Endothelial cell of umbilical vein (primary cell): ENCODE measurements around the gene CLCN6. TPM values are rescaled to one million over a fixed set of nuclear protein-coding genes. Genes with fewer than 3 reads are reported as not detected.

Experiments
- BruUV-seq: library from RNA; stranded (reverse); fragments of 400-500 nt; replicated peaks from 2 replicates; lab custom pipeline; 2021; lab: Mats Ljungman, UMichigan
- CTCF ChIA-PET: fragments of 300-600, 350-600 bp; sonication (Branson Sonifier 250); formaldehyde crosslinking; loops from one replicate; lab custom pipeline; 2021; ENCODE audit warnings: antibody characterized with exemption, inconsistent platforms; lab: Charles Lee
- POLR2A ChIA-PET: fragments of 300-600, 350-600 bp; sonication (Branson Sonifier 250); formaldehyde crosslinking; loops from one replicate; lab custom pipeline; 2021; ENCODE audit warnings: antibody characterized with exemption, inconsistent platforms; lab: Charles Lee
- DNase-seq: peaks from one replicate; pipeline ENCODE4 v3.0.0-alpha.2; 2011; ENCODE audit warnings: low read depth, low spot score
- FAIRE-seq: peaks from 2 replicates; lab custom pipeline; 2011; peaks lifted over from hg19 to GRCh38; lab: Jason Lieb, UNC
- H2AFZ ChIP-seq: 2 replicates; pipeline ENCODE4 v1.6.0; 2012; ENCODE audit warnings: low read depth, low read length, control low read depth, inconsistent platforms
- H3K27ac ChIP-seq: 2 replicates; pipeline ENCODE4 v1.5.1; 2011; ENCODE audit warnings: low read depth, mild to moderate bottlenecking, control low read depth, low read length, moderate library complexity; ENCODE audit not compliant: insufficient read depth
- H3K27me3 ChIP-seq, 2 experiments: 2 replicates each; pipeline versions ENCODE4 v1.6.0 to v1.6.1; 2011; ENCODE audit warnings: low read length in 2 of 2, mixed read lengths in 1 of 2; ENCODE audit not compliant: control insufficient read depth in 2 of 2, insufficient read depth in 2 of 2
- H3K36me3 ChIP-seq, 2 experiments: 2 replicates in 1 of 2; 3 replicates in 1 of 2; pipeline ENCODE4 v1.5.1; 2011; ENCODE audit warnings: low read length in 2 of 2, mild to moderate bottlenecking in 1 of 2, moderate library complexity in 1 of 2; ENCODE audit not compliant: control insufficient read depth in 2 of 2, insufficient read depth in 2 of 2; ENCODE audit errors: extremely low read depth in 1 of 2
- H3K4me1 ChIP-seq: 3 replicates; pipeline ENCODE4 v1.5.1; 2011; ENCODE audit warnings: mild to moderate bottlenecking, low read length; ENCODE audit not compliant: control insufficient read depth, insufficient read depth; ENCODE audit errors: extremely low read depth
- H3K4me2 ChIP-seq: 2 replicates; pipeline ENCODE4 v1.6.1; 2011; ENCODE audit warnings: low read length, control low read depth, mixed read lengths; ENCODE audit not compliant: insufficient read depth
- H3K4me3 ChIP-seq, 3 experiments: fragments of 200-600 bp in 1 of 3; sonication (generic), shearing (Covaris generic) in 1 of 3; replicated peaks in 1 of 3; 2 replicates each; pipeline ENCODE4 v1.5.1; 2011 to 2016; ENCODE audit warnings: control low read depth in 3 of 3, low read length in 3 of 3, mild to moderate bottlenecking in 2 of 3, inconsistent platforms in 1 of 3, low read depth in 1 of 3, moderate library complexity in 1 of 3; ENCODE audit not compliant: insufficient read depth in 1 of 3
- H3K79me2 ChIP-seq: 2 replicates; pipeline ENCODE4 v1.6.0; 2012; ENCODE audit warnings: low read length, inconsistent platforms; ENCODE audit not compliant: control insufficient read depth, insufficient read depth
- H3K9ac ChIP-seq: replicated peaks from 2 replicates; pipeline ENCODE3; 2011; ENCODE audit warnings: low read length, control low read depth; ENCODE audit not compliant: insufficient read depth; ENCODE audit errors: extremely low read depth
- H3K9me1 ChIP-seq: replicated peaks from 3 replicates; pipeline ENCODE4 v1.6.0; 2011; ENCODE audit warnings: mild to moderate bottlenecking, low read length; ENCODE audit not compliant: control insufficient read depth, insufficient read depth; ENCODE audit errors: extremely low read depth
- H3K9me3 ChIP-seq: replicated peaks from 2 replicates; pipeline ENCODE4 v1.5.1; 2012; ENCODE audit warnings: low read length, inconsistent platforms; ENCODE audit not compliant: control insufficient read depth, insufficient read depth
- H4K20me1 ChIP-seq: replicated peaks from 2 replicates; pipeline ENCODE3; 2011; ENCODE audit warnings: mild to moderate bottlenecking, low read length; ENCODE audit not compliant: control insufficient read depth, insufficient read depth; ENCODE audit errors: extremely low read depth
- CTCF ChIP-seq, 2 donors: IDR thresholded peaks; 1 replicate in 1 of 2; 2 replicates in 1 of 2; pipeline ENCODE4 v1.5.1; 2011; ENCODE audit warnings: low read length in 2 of 2, mild to moderate bottlenecking in 2 of 2, moderate library complexity in 2 of 2, control low read depth in 1 of 2, inconsistent platforms in 1 of 2, low read depth in 1 of 2; ENCODE audit not compliant: insufficient read depth in 1 of 2; ENCODE audit errors: extremely low read depth in 1 of 2
- EZH2 ChIP-seq: IDR thresholded peaks from 2 replicates; pipeline ENCODE4 v1.6.1; 2012; ENCODE audit warnings: borderline replicate concordance, low read depth, mild to moderate bottlenecking, moderate library complexity, low read length, inconsistent platforms; ENCODE audit not compliant: severe bottlenecking
- FOS ChIP-seq: IDR thresholded peaks from 2 replicates; pipeline ENCODE4 v1.6.1; 2011; ENCODE audit warnings: mild to moderate bottlenecking, low read length, moderate library complexity, borderline replicate concordance; ENCODE audit not compliant: insufficient read depth
- GATA2 ChIP-seq: IDR thresholded peaks from 2 replicates; pipeline ENCODE4 v1.7.0; 2011; ENCODE audit warnings: low read depth, mild to moderate bottlenecking, moderate library complexity, mixed read lengths, low read length; ENCODE audit not compliant: insufficient read length, insufficient read depth
- JUN ChIP-seq: IDR thresholded peaks from 2 replicates; pipeline ENCODE4 v1.6.1; 2011; ENCODE audit warnings: borderline replicate concordance, low read depth; ENCODE audit not compliant: insufficient read length, insufficient read depth
- MYC ChIP-seq: IDR thresholded peaks from one replicate; pipeline ENCODE4 v1.6.1; 2011; ENCODE audit warnings: mild to moderate bottlenecking, low read depth, low read length
- POLR2A ChIP-seq: IDR thresholded peaks from 2 replicates; pipeline ENCODE4 v1.6.1; 2012; ENCODE audit warnings: low read depth, mild to moderate bottlenecking, control low read depth, low read length
- POLR2AphosphoS5 ChIP-seq: IDR thresholded peaks from 2 replicates; pipeline ENCODE4 v1.6.1; 2012; ENCODE audit warnings: low read depth, mild to moderate bottlenecking, control low read depth, low read length, moderate library complexity; ENCODE audit not compliant: insufficient read depth
- dilution Hi-C: fragments of 300-500 bp; cut with MboI; formaldehyde crosslinking; loops from one replicate; pipeline ENCODE4 v1.15.0; 2019; ENCODE audit warnings: low sequenced_read_pairs; ENCODE audit not compliant: extremely low pct_ligation_motif_present
- intact Hi-C: fragments of 100-400 bp; cut with micrococcal nuclease; formaldehyde crosslinking; loops from one replicate; pipeline ENCODE4 v1.10.0; 2022
- polyA plus RNA-seq, 4 experiments: library from polyadenylated mRNA; depleted of rRNA in 3 of 4; stranded (reverse) in 3 of 4; unstranded in 1 of 4; fragments of >200 nt; gene quantifications; 2 replicates each; pipeline versions ENCODE4 v1.2.1 to v1.2.3, GENCODE V29; 2011 to 2012; ENCODE audit warnings: missing spikeins in 1 of 4
- total RNA-seq: library from RNA; stranded (reverse); gene quantifications from 2 replicates; pipeline ENCODE4 v1.2.3, GENCODE V29; 2021
- TF ChIP-seq, protein P1 (sequence below): IDR thresholded peaks from 2 replicates; pipeline ENCODE4 v1.6.1; 2011; ENCODE audit not compliant: insufficient read depth, insufficient read length

The CLCN6 gene
- total and polyA plus RNA-seq, 2 donors (not counting 3 experiments of a cell fraction or from before 2014, with no cell fraction given) = 20.4 to 41.2 TPM

DNA sequence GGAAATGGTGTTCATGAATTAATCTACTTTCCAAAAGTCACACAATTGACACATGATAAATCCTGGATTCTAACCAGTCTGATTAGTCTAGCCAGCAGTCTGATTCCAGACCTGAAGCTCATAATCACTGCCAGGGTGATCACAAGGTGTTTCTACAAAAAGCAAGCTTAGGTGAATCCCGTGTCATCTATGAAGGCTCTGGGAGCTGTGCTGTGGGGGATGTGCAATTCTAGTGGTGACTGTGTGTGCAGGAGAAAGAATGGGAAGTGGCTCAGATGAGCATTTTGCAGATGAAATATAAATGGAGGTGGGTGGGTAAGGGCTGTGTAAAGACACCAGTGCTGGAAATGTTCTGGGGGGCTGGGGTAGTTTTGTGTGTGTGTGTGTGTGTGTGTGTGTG lies 54.6 kb downstream of the CLCN6 start:
- Histone ChIP-seq H2AFZ (no peak overlapping the region), H3K27me3 (peaks cover 18 to 20% of the 10 kb centered on the region in 2 experiments), H3K4me3 (no peak overlapping the region), H3K9me3 (no peaks in the 10 kb centered on the region), H3K36me3 (no peaks in the 10 kb centered on the region), H3K9ac (no peak overlapping the region), H3K4me2 (no peak overlapping the region), H3K27ac (no peak overlapping the region), H3K9me1 (no peaks in the 10 kb centered on the region), H3K4me1 (no peaks in the 10 kb centered on the region), H3K79me2 (no peaks in the 10 kb centered on the region), H4K20me1 (no peaks in the 10 kb centered on the region)
- POLR2A ChIA-PET = no interaction called here
- TF ChIP-seq GATA2 = no peak
- no peak for TF ChIP-seq FOS
- no peak for TF ChIP-seq EZH2
- TF ChIP-seq POLR2A = no peak
- no peak for TF ChIP-seq CTCF (IDR thresholded peaks at IDR 0.05; ENCODE audit: extremely low read depth in 1 of 2, insufficient read depth in 1 of 2, low read depth in 1 of 2, low read length in 2 of 2)
- no peak for TF ChIP-seq POLR2AphosphoS5
- TF ChIP-seq MYC = no peak
- TF ChIP-seq, protein P1, sequence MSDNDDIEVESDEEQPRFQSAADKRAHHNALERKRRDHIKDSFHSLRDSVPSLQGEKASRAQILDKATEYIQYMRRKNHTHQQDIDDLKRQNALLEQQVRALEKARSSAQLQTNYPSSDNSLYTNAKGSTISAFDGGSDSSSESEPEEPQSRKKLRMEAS = no peak
- TF ChIP-seq JUN = no peak
- FAIRE-seq (no peak), DNase-seq (no peak)
- dilution Hi-C loops (no loop called here), intact Hi-C loops (no loop called here)
- no TSS peak for BruUV-seq
- CTCF ChIA-PET = interaction anchor here (0.6 kb wide), 1 partner anchor 147 kb away, joined by 4 read pairs; no protein-coding TSS in a partner anchor
